K562 (cell line): ENCODE measurements around the gene DHDDS. TPM values are rescaled to one million over a fixed set of nuclear protein-coding genes. Genes with fewer than 3 reads are reported as not detected.

Experiments used
- ATF1 ChIP-seq, 2 experiments: fragments of 450-650 bp in 1 of 2; IDR thresholded peaks; 2 replicates each; pipeline ENCODE4 v1.6.1; 2016; ENCODE audit warnings: missing compliant biosample characterization in 1 of 2, missing genetic modification characterization in 1 of 2
- CREM ChIP-seq: IDR thresholded peaks from 2 replicates; pipeline ENCODE4 v1.6.1; 2014; ENCODE audit warnings: antibody characterized with exemption, low read depth
- HDAC2 ChIP-seq: fragments of 450-650 bp; IDR thresholded peaks from 2 replicates; pipeline ENCODE4 v1.6.1; 2016; ENCODE audit warnings: mild to moderate bottlenecking
- HOXB6 ChIP-seq: fragments of 250-450 bp; sonication (Bioruptor Pico); IDR thresholded peaks from 2 replicates; pipeline ENCODE4 v1.5.1; 2022; ENCODE audit warnings: mild to moderate bottlenecking, borderline replicate concordance
- KAT7 ChIP-seq: sonication (generic); formaldehyde crosslinking; IDR thresholded peaks from 2 replicates; pipeline ENCODE4 v1.8.0; 2022; ENCODE audit warnings: missing genetic modification reagents, mild to moderate bottlenecking, borderline replicate concordance
- KLF6 ChIP-seq: fragments of 250-450 bp; sonication (Bioruptor Pico); IDR thresholded peaks from 2 replicates; pipeline ENCODE4 v1.4.0; 2020; ENCODE audit warnings: mild to moderate bottlenecking, moderate library complexity, borderline replicate concordance
- L3MBTL2 ChIP-seq: fragments of 450-650 bp; IDR thresholded peaks from 2 replicates; pipeline ENCODE4 v1.6.1; 2016; ENCODE audit warnings: mild to moderate bottlenecking, moderate library complexity
- RBM17 ChIP-seq: fragments of 200-400 bp; formaldehyde crosslinking; IDR thresholded peaks from 2 replicates; pipeline ENCODE4 v1.6.1; 2017; ENCODE audit warnings: low read depth, mild to moderate bottlenecking, low read length, borderline replicate concordance
- RCOR1 ChIP-seq, 2 experiments: IDR thresholded peaks; 2 replicates each; pipeline ENCODE4 v1.6.1; 2012; ENCODE audit warnings: low read depth in 2 of 2, low read length in 2 of 2, borderline replicate concordance in 1 of 2, improper control_type of control experiment in 1 of 2
- SMAD3 ChIP-seq: fragments of 450-650 bp; formaldehyde crosslinking; conservative IDR thresholded peaks from 2 replicates; pipeline ENCODE4 v1.4.0; 2020; ENCODE audit warnings: mild to moderate bottlenecking
- SMC3 ChIP-seq: conservative IDR thresholded peaks from 2 replicates; pipeline ENCODE4 v1.6.1; 2011; ENCODE audit warnings: low read depth, low read length, improper control_type of control experiment; ENCODE audit not compliant: insufficient read depth
- STAT5B ChIP-seq: fragments of 250-450 bp; sonication (Bioruptor Pico); IDR thresholded peaks from 2 replicates; pipeline ENCODE4 v1.8.0; 2021; ENCODE audit warnings: mild to moderate bottlenecking, inconsistent platforms
- TBP ChIP-seq: optimal IDR thresholded peaks from 2 replicates; pipeline ENCODE3; 2011; ENCODE audit warnings: low read depth, low read length, improper control_type of control experiment
- ZBTB1 ChIP-seq: sonication (generic); formaldehyde crosslinking; IDR thresholded peaks from 2 replicates; pipeline ENCODE4 v1.8.1; 2023; ENCODE audit warnings: missing genetic modification reagents, low read depth, mild to moderate bottlenecking, borderline replicate concordance
- ZBTB26 ChIP-seq: fragments of 450-650 bp; formaldehyde crosslinking; IDR thresholded peaks from 2 replicates; pipeline ENCODE4 v1.4.0; 2022; ENCODE audit warnings: missing genetic modification characterization
- polyA plus RNA-seq, 8 experiments: library from polyadenylated mRNA; depleted of rRNA in 4 of 8; stranded (reverse) in 5 of 8; unstranded in 3 of 8; fragments of >200 nt; fragmentation: Nextera tagmentation in 2 of 8; fragmentation: Illumina TruSeq in 1 of 8; extraction: Ambion mirVana in 2 of 8; extraction: Trizol in 1 of 8; gene quantifications; 2 replicates each; pipeline versions ENCODE4 v1.2.1 to v1.2.3, GENCODE V29; 2011 to 2014; ENCODE audit warnings: inconsistent platforms in 1 of 8, missing spikeins in 1 of 8
- total RNA-seq, 7 experiments: library from RNA; depleted of rRNA in 6 of 7; stranded (reverse); fragments of >200 nt in 6 of 7; fragmentation: Illumina TruSeq in 2 of 7; extraction: Trizol in 2 of 7; gene quantifications; 2 replicates each; pipeline versions ENCODE4 v1.2.1 to v1.2.3, GENCODE V29; 2011 to 2021; ENCODE audit warnings: low replicate concordance in 1 of 7

Gene DHDDS
- total and polyA plus RNA-seq, 9 of the 15 experiments (the other 6 are each of a cell fraction or from before 2014, with no cell fraction given) = 33.3 to 55.0 (median 44.3) TPM

- TF ChIP-seq TBP = no peak
- no peak for TF ChIP-seq ZBTB1 (CRISPR knock-in tag)
- peak; percentile 44; the same call in 1 of the 2 replicates for TF ChIP-seq CREM
- 0 out of 2 replicates have a peak, but pooled peaks have one; percentile 49 for TF ChIP-seq KAT7
- TF ChIP-seq RBM17 = no peak
- no peak for TF ChIP-seq KLF6
- TF ChIP-seq ATF1 (CRISPR knock-in tag; IDR thresholded peaks at IDR 0.05) = no peak
- 0 out of 2 replicates have a peak, but pooled peaks have one; percentile 41 for TF ChIP-seq ATF1 (tag; IDR thresholded peaks at IDR 0.05)
- TF ChIP-seq ZBTB26 (CRISPR knock-in tag) = no peak
- no peak for TF ChIP-seq HDAC2
- TF ChIP-seq SMC3 = peak; percentile 97
- TF ChIP-seq SMAD3 (CRISPR knock-in tag) = 0 out of 2 replicates have a peak, but pooled peaks have one; percentile 21
- peak in 1 of 2 experiments; percentile 90; a peak in 2 of 4 replicates for TF ChIP-seq RCOR1 (IDR thresholded peaks at IDR 0.05; ENCODE audit: borderline replicate concordance in 1 of 2, low read depth in 2 of 2, low read length in 2 of 2)
- TF ChIP-seq L3MBTL2 = no peak
- no peak for TF ChIP-seq STAT5B (CRISPR knock-in tag)
- no peak for TF ChIP-seq HOXB6 (CRISPR knock-in tag)
Measured at GRCh38 chr1:26391450-26391849, 40.7 kb upstream of the DHDDS start (continued).
